Endothelial cell of umbilical vein (primary cell): Measurements from ENCODE around the gene MCTP1. TPM values are rescaled to one million over a fixed set of nuclear protein-coding genes. Genes with fewer than 3 reads are reported as not detected.
"Not testable (repeated sequence)": the region's sequence is repeated elsewhere in the genome, so short reads cannot be mapped to it uniquely, and the experiment has no call there.

Experiments
- BruUV-seq: library from RNA; stranded (reverse); fragments of 400-500 nt; replicated peaks from 2 replicates; lab custom pipeline; 2021; lab: Mats Ljungman, UMichigan
- CTCF ChIA-PET: fragments of 300-600, 350-600 bp; sonication (Branson Sonifier 250); formaldehyde crosslinking; loops from one replicate; lab custom pipeline; 2021; ENCODE audit warnings: antibody characterized with exemption, inconsistent platforms; lab: Charles Lee
- POLR2A ChIA-PET: fragments of 300-600, 350-600 bp; sonication (Branson Sonifier 250); formaldehyde crosslinking; loops from one replicate; lab custom pipeline; 2021; ENCODE audit warnings: antibody characterized with exemption, inconsistent platforms; lab: Charles Lee
- DNase-seq: peaks from one replicate; pipeline ENCODE4 v3.0.0-alpha.2; 2011; ENCODE audit warnings: low read depth, low spot score
- FAIRE-seq: peaks from 2 replicates; lab custom pipeline; 2011; peaks lifted over from hg19 to GRCh38; lab: Jason Lieb, UNC
- H2AFZ ChIP-seq: 2 replicates; pipeline ENCODE4 v1.6.0; 2012; ENCODE audit warnings: low read depth, low read length, control low read depth, inconsistent platforms
- H3K27ac ChIP-seq: 2 replicates; pipeline ENCODE4 v1.5.1; 2011; ENCODE audit warnings: low read depth, mild to moderate bottlenecking, control low read depth, low read length, moderate library complexity; ENCODE audit not compliant: insufficient read depth
- H3K27me3 ChIP-seq, 2 experiments: 2 replicates each; pipeline versions ENCODE4 v1.6.0 to v1.6.1; 2011; ENCODE audit warnings: low read length in 2 of 2, mixed read lengths in 1 of 2; ENCODE audit not compliant: control insufficient read depth in 2 of 2, insufficient read depth in 2 of 2
- H3K36me3 ChIP-seq, 2 experiments: 2 replicates in 1 of 2; 3 replicates in 1 of 2; pipeline ENCODE4 v1.5.1; 2011; ENCODE audit warnings: low read length in 2 of 2, mild to moderate bottlenecking in 1 of 2, moderate library complexity in 1 of 2; ENCODE audit not compliant: control insufficient read depth in 2 of 2, insufficient read depth in 2 of 2; ENCODE audit errors: extremely low read depth in 1 of 2
- H3K4me1 ChIP-seq: 3 replicates; pipeline ENCODE4 v1.5.1; 2011; ENCODE audit warnings: mild to moderate bottlenecking, low read length; ENCODE audit not compliant: control insufficient read depth, insufficient read depth; ENCODE audit errors: extremely low read depth
- H3K4me2 ChIP-seq: 2 replicates; pipeline ENCODE4 v1.6.1; 2011; ENCODE audit warnings: low read length, control low read depth, mixed read lengths; ENCODE audit not compliant: insufficient read depth
- H3K4me3 ChIP-seq, 3 experiments: fragments of 200-600 bp in 1 of 3; sonication (generic), shearing (Covaris generic) in 1 of 3; replicated peaks in 1 of 3; 2 replicates each; pipeline ENCODE4 v1.5.1; 2011 to 2016; ENCODE audit warnings: control low read depth in 3 of 3, low read length in 3 of 3, mild to moderate bottlenecking in 2 of 3, inconsistent platforms in 1 of 3, low read depth in 1 of 3, moderate library complexity in 1 of 3; ENCODE audit not compliant: insufficient read depth in 1 of 3
- H3K79me2 ChIP-seq: 2 replicates; pipeline ENCODE4 v1.6.0; 2012; ENCODE audit warnings: low read length, inconsistent platforms; ENCODE audit not compliant: control insufficient read depth, insufficient read depth
- H3K9ac ChIP-seq: replicated peaks from 2 replicates; pipeline ENCODE3; 2011; ENCODE audit warnings: low read length, control low read depth; ENCODE audit not compliant: insufficient read depth; ENCODE audit errors: extremely low read depth
- H3K9me1 ChIP-seq: replicated peaks from 3 replicates; pipeline ENCODE4 v1.6.0; 2011; ENCODE audit warnings: mild to moderate bottlenecking, low read length; ENCODE audit not compliant: control insufficient read depth, insufficient read depth; ENCODE audit errors: extremely low read depth
- H3K9me3 ChIP-seq: replicated peaks from 2 replicates; pipeline ENCODE4 v1.5.1; 2012; ENCODE audit warnings: low read length, inconsistent platforms; ENCODE audit not compliant: control insufficient read depth, insufficient read depth
- H4K20me1 ChIP-seq: replicated peaks from 2 replicates; pipeline ENCODE3; 2011; ENCODE audit warnings: mild to moderate bottlenecking, low read length; ENCODE audit not compliant: control insufficient read depth, insufficient read depth; ENCODE audit errors: extremely low read depth
- JUN ChIP-seq: IDR thresholded peaks from 2 replicates; pipeline ENCODE4 v1.6.1; 2011; ENCODE audit warnings: borderline replicate concordance, low read depth; ENCODE audit not compliant: insufficient read length, insufficient read depth
- dilution Hi-C: fragments of 300-500 bp; cut with MboI; formaldehyde crosslinking; loops from one replicate; pipeline ENCODE4 v1.15.0; 2019; ENCODE audit warnings: low sequenced_read_pairs; ENCODE audit not compliant: extremely low pct_ligation_motif_present
- intact Hi-C: fragments of 100-400 bp; cut with micrococcal nuclease; formaldehyde crosslinking; loops from one replicate; pipeline ENCODE4 v1.10.0; 2022
- polyA plus RNA-seq, 4 experiments: library from polyadenylated mRNA; depleted of rRNA in 3 of 4; stranded (reverse) in 3 of 4; unstranded in 1 of 4; fragments of >200 nt; gene quantifications; 2 replicates each; pipeline versions ENCODE4 v1.2.1 to v1.2.3, GENCODE V29; 2011 to 2012; ENCODE audit warnings: missing spikeins in 1 of 4
- total RNA-seq: library from RNA; stranded (reverse); gene quantifications from 2 replicates; pipeline ENCODE4 v1.2.3, GENCODE V29; 2021

MCTP1 gene
- total and polyA plus RNA-seq, 2 donors (not counting 3 experiments of a cell fraction or from before 2014, with no cell fraction given), result 79.3 to 203 TPM

DNA sequence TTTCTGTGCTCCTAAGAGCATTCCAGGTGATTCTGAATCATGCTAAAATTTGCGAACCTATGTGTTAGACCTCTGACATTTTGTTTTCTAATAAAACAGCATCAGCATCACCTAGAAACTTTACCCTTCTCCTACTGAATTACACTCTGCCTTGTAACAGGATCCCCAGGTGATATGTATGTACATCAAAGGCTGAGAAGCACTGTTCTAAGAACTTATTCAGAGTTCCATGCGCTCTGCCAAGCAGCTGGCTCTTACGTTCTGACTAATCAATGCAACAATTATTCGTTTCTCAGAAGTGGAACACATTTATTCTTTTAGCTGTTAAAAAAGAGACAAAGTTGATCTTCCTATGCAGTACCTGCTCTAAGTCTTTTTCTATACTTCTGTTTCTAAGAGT lies 437.9 kb downstream of the MCTP1 start:
- Histone ChIP-seq H3K36me3 (peaks cover 2 to 4% of the 10 kb centered on the region in 2 experiments), H3K4me3 (no peak overlapping the region), H3K9me3 (no peaks in the 10 kb centered on the region), H3K4me1 (no peaks in the 10 kb centered on the region), H3K4me2 (no peak overlapping the region), H4K20me1 (no peaks in the 10 kb centered on the region), H3K9ac (no peak overlapping the region), H3K9me1 (no peaks in the 10 kb centered on the region), H3K79me2 (no peaks in the 10 kb centered on the region), H2AFZ (no peak overlapping the region), H3K27ac (no peak overlapping the region), H3K27me3 (no peaks in the 10 kb centered on the region)
- FAIRE-seq (no peak), DNase-seq (no peak)
- ChIA-PET POLR2A (no interaction called here), CTCF (interaction anchor here (1.2 kb wide), 1 partner anchor 14 kb away, joined by 3 read pairs; no protein-coding TSS in a partner anchor)
- dilution Hi-C loops (no loop called here), intact Hi-C loops (no loop called here)
- no TSS peak for BruUV-seq
- TF ChIP-seq JUN, result no peak

DNA sequence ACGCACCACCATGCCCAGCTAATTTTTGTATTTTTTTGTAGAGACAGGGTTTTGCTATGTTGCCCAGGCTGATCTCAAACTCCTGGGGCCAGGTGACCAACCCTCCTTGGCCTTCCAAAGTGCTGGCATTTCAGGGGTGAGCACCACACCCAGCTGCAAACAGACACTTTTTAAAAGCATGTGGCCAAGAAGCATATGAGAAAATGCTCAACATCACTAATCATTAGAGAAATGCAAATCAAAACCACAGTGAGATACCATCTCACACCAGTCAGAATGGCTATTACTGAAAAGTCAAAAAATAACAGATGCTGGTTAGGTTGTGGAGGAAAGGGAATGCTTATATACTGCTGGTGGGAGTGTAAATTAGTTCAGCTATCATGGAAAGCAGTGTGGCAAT lies 439.2 kb downstream of the MCTP1 start:
- H3K4me2 ChIP-seq, H3K79me2 ChIP-seq, intact Hi-C loops: not testable (repeated sequence)

More for the DNA sequence above, 439.2 kb downstream of the MCTP1 start:
- H3K9ac ChIP-seq, POLR2A ChIA-PET, H3K4me1 ChIP-seq, BruUV-seq, FAIRE-seq, H3K9me3 ChIP-seq, H3K4me3 ChIP-seq, dilution Hi-C loops, H3K27me3 ChIP-seq, H3K9me1 ChIP-seq, H4K20me1 ChIP-seq, H2AFZ ChIP-seq, H3K27ac ChIP-seq, DNase-seq, CTCF ChIA-PET, H3K36me3 ChIP-seq: not testable (repeated sequence)
